Thyroid gland (tissue), 4 donors: ENCODE data around the gene MAGI2. TPM values are rescaled to one million over a fixed set of nuclear protein-coding genes. Genes with fewer than 3 reads are reported as not detected.

Experiments used
- DNase-seq, 2 donors: peaks; one replicate each; pipeline ENCODE4 v3.0.0-alpha.2; 2019
- H3K27ac ChIP-seq, 3 donors: fragments of 200-600 bp; sonication (generic); 1 replicate in 2 of 3; 2 replicates in 1 of 3; pipeline ENCODE4 v1.5.1; 2016 to 2019; ENCODE audit warnings: mild to moderate bottlenecking in 1 of 3, moderate library complexity in 1 of 3
- H3K27me3 ChIP-seq: fragments of 200-600 bp; sonication (generic); one replicate; pipeline ENCODE4 v1.5.1; 2019
- H3K36me3 ChIP-seq, 2 donors: fragments of 200-600 bp; sonication (generic); one replicate each; pipeline ENCODE4 v1.5.1; 2016 to 2019
- H3K4me1 ChIP-seq, 2 donors: fragments of 200-600 bp; sonication (generic); one replicate each; pipeline ENCODE4 v1.5.1; 2017 to 2019
- H3K4me3 ChIP-seq, 3 donors: fragments of 200-600 bp; sonication (generic); replicated peaks in 1 of 3; 1 replicate in 2 of 3; 2 replicates in 1 of 3; pipeline ENCODE4 v1.5.1; 2016; ENCODE audit warnings: mild to moderate bottlenecking in 1 of 3
- H3K9me3 ChIP-seq: fragments of 200-600 bp; sonication (generic); one replicate; pipeline ENCODE4 v1.5.1; 2017
- CTCF ChIP-seq, 6 experiments: fragments of 200-600 bp in 3 of 6; fragments of 450-650 bp in 3 of 6; sonication (generic) in 3 of 6; IDR thresholded peaks; one replicate each; pipeline ENCODE4 v1.5.1; 2016 to 2019; ENCODE audit warnings: antibody characterized with exemption in 6 of 6, mild to moderate bottlenecking in 2 of 6, inconsistent platforms in 1 of 6, moderate library complexity in 1 of 6
- POLR2A ChIP-seq, 2 donors: fragments of 450-650 bp; IDR thresholded peaks; one replicate each; pipeline ENCODE4 v1.6.1; 2017; ENCODE audit warnings: antibody characterized with exemption in 2 of 2, mild to moderate bottlenecking in 2 of 2, moderate library complexity in 1 of 2
- WGBS, 2 donors: methylation state at CpG; one replicate each; pipeline ENCODE4 v1.1.5; 2017; 5-methylcytosine and 5-hydroxymethylcytosine counted together
- intact Hi-C: fragments of 100-400 bp; cut with DNase I; formaldehyde crosslinking; loops from one replicate; pipeline ENCODE4 v1.15.1; 2023
- total RNA-seq, 4 donors: library from RNA; depleted of rRNA; stranded (reverse); fragments of >200 nt; gene quantifications; one replicate each; pipeline ENCODE4 v1.2.3, GENCODE V29; 2016

The MAGI2 gene
- total RNA-seq, 4 donors from 2014 or later, result 20.7 to 31.1 (median 26.0) TPM

- H3K4me3 ChIP-seq, result no peak overlapping the region
- H3K36me3 ChIP-seq, result no peaks in the 10 kb centered on the region
- no peaks in the 10 kb centered on the region for H3K4me1 ChIP-seq
- no peak overlapping the region for H3K27ac ChIP-seq
- intact Hi-C loops, result no loop called here
- no peak for TF ChIP-seq CTCF (IDR thresholded peaks at IDR 0.05)
- TF ChIP-seq POLR2A (IDR thresholded peaks at IDR 0.05), result no peak
- H3K27me3 ChIP-seq, result no peaks in the 10 kb centered on the region
- no peak for DNase-seq
- H3K9me3 ChIP-seq, result no peaks in the 10 kb centered on the region
Measured at GRCh38 chr7:79458796-79459195, 5.3 kb upstream of the MAGI2 start.

- H3K36me3 ChIP-seq, result no peaks in the 10 kb centered on the region
- H3K4me3 ChIP-seq, result no peak overlapping the region
- intact Hi-C loops, result no loop called here
- peaks cover 0 to 5% of the 10 kb centered on the region in 2 donors for H3K4me1 ChIP-seq
- no peak for DNase-seq
- H3K27me3 ChIP-seq, result no peaks in the 10 kb centered on the region
- no peaks in the 10 kb centered on the region for H3K9me3 ChIP-seq
- no peak overlapping the region for H3K27ac ChIP-seq
- no peak for TF ChIP-seq CTCF (IDR thresholded peaks at IDR 0.05)
- no peak for TF ChIP-seq POLR2A (IDR thresholded peaks at IDR 0.05)
- WGBS, 2 donors, result 82 to 86% methylated on average over 5 of the region's 5 CpGs
Measured at GRCh38 chr7:79455173-79455790, 1.8 kb upstream of the MAGI2 start.

GRCh38 chr7:79454361-79454960 is 994 bp upstream of the MAGI2 start:
- TF ChIP-seq CTCF (IDR thresholded peaks at IDR 0.05) (peak in 2 of 6 experiments; percentile 12 to 15), POLR2A (IDR thresholded peaks at IDR 0.05) (no peak)
- Histone ChIP-seq H3K36me3 (no peaks in the 10 kb centered on the region), H3K9me3 (no peaks in the 10 kb centered on the region), H3K27ac (peak overlapping the region; percentile 21 to 90 (median 89)), H3K4me3 (peak overlapping the region; percentile 72 to 87 (median 80)), H3K4me1 (peaks cover 0 to 5% of the 10 kb centered on the region in 2 donors), H3K27me3 (no peaks in the 10 kb centered on the region)
- intact Hi-C loops, result no loop called here
- DNase-seq, result peak; percentile 37 to 49
- WGBS, 2 donors, result 12 to 13% methylated on average over 24 of the region's 24 CpGs

- 0 to 2% methylated on average over 6 of the region's 6 CpGs for WGBS, 2 donors
- Histone ChIP-seq H3K27ac (peak overlapping the region; percentile 21 to 90 (median 89)), H3K27me3 (no peaks in the 10 kb centered on the region), H3K4me3 (peak overlapping the region; percentile 72 to 87 (median 80)), H3K9me3 (no peaks in the 10 kb centered on the region), H3K36me3 (no peaks in the 10 kb centered on the region), H3K4me1 (peaks cover 0 to 5% of the 10 kb centered on the region in 2 donors)
- no peak for TF ChIP-seq CTCF (IDR thresholded peaks at IDR 0.05)
- DNase-seq, result no peak
- intact Hi-C loops, result no loop called here
Measured at GRCh38 chr7:79453266-79453557, 255 bp downstream of the MAGI2 start.

- DNase-seq, result peak; percentile 37 to 39
- Histone ChIP-seq H3K27me3 (no peaks in the 10 kb centered on the region), H3K4me3 (peak overlapping the region; percentile 72 to 87 (median 80)), H3K9me3 (no peaks in the 10 kb centered on the region), H3K36me3 (no peaks in the 10 kb centered on the region), H3K4me1 (peaks cover 0 to 5% of the 10 kb centered on the region in 2 donors), H3K27ac (peak overlapping the region; percentile 21 to 90 (median 89))
- TF ChIP-seq POLR2A (IDR thresholded peaks at IDR 0.05) (peak in 1 of 2 donors; percentile 0), CTCF (IDR thresholded peaks at IDR 0.05) (no peak)
- WGBS, 2 donors, result 1 to 2% methylated on average over 25 to 34 of the region's 37 CpGs
- intact Hi-C loops, result no loop called here
Measured at GRCh38 chr7:79452495-79453265, 787 bp downstream of the MAGI2 start.
